HG03095 (cell line): ENCODE results near the gene CFI.
A peak's percentile ranks its signal among the peaks of the same experiment; 100 is the strongest.

ENCODE experiments used
- ATAC-seq: cut with Tn5 transposase; IDR thresholded peaks from one replicate; pipeline ENCODE4 v1.9.1; 2021; ENCODE audit warnings: moderate library complexity; ENCODE audit not compliant: unreplicated experiment

Gene CFI

GRCh38 chr4:109735566-109736365, 66.0 kb downstream of the CFI start:
- ATAC-seq, result no peak

GRCh38 chr4:109733728-109734127, 68.1 kb downstream of the CFI start:
- no peak for ATAC-seq

- ATAC-seq, result no peak
These were observed 70.9 kb downstream of the CFI start for GRCh38 chr4:109730619-109731545.

- ATAC-seq, result peak; percentile 83
These were observed 71.8 kb downstream of the CFI start, which contains the start of gene PLA2G12A for GRCh38 chr4:109729718-109730618. Gene PLA2G12A, minus strand, starts transcription at chr4:109730070. Its CDS starts 261 bp downstream, at chr4:109729809.

- no peak for ATAC-seq
These were observed 72.6 kb downstream of the CFI start for GRCh38 chr4:109729117-109729717.

GRCh38 chr4:109728385-109728784, 73.4 kb downstream of the CFI start:
- ATAC-seq, result no peak

GRCh38 chr4:109723110-109723509, 78.7 kb downstream of the CFI start:
- ATAC-seq, result no peak

- ATAC-seq, result no peak
These were observed 79.4 kb downstream of the CFI start for GRCh38 chr4:109722357-109722756.

GRCh38 chr4:109721033-109721432, 80.8 kb downstream of the CFI start:
- ATAC-seq, result no peak

GRCh38 chr4:109719604-109720003, 82.2 kb downstream of the CFI start:
- ATAC-seq, result no peak

GRCh38 chr4:109718759-109719158, 83.0 kb downstream of the CFI start:
- ATAC-seq, result no peak

- no peak for ATAC-seq
These were observed 88.3 kb downstream of the CFI start for GRCh38 chr4:109713500-109713899.

- ATAC-seq, result peak; percentile 97
These were observed 92.8 kb downstream of the CFI start for GRCh38 chr4:109708990-109709389.

GRCh38 chr4:109708435-109708834, 93.4 kb downstream of the CFI start:
- no peak for ATAC-seq

GRCh38 chr4:109703664-109704361, 98.0 kb downstream of the CFI start:
- ATAC-seq, result no peak

- peak; percentile 72 for ATAC-seq
These were observed 98.7 kb downstream of the CFI start, which contains the start of gene CASP6 for GRCh38 chr4:109702950-109703663. Gene CASP6, minus strand, starts transcription at chr4:109703445. Its CDS starts 50 bp downstream, at chr4:109703395.

GRCh38 chr4:109701566-109702410, 100.0 kb downstream of the CFI start:
- ATAC-seq, result no peak
